Limb (tissue), 2 donors: ENCODE data around the gene TUBA3E.
"Not testable (repeated sequence)": the region's sequence is repeated elsewhere in the genome, so short reads cannot be mapped to it uniquely, and the experiment has no call there.

Experiments
- DNase-seq, 2 donors: peaks; one replicate each; pipeline ENCODE4 v3.0.0-alpha.2; 2016; ENCODE audit errors: extremely low spot score in 2 of 2

Gene TUBA3E

GRCh38 chr2:130198343-130198742, at the start of gene TUBA3E:
Gene TUBA3E, minus strand, starts transcription at chr2:130198439. Its CDS starts 79 bp downstream, at chr2:130198360.
- DNase-seq = no peak

- no peak for DNase-seq
Observed at GRCh38 chr2:130246430-130246829, 48.2 kb upstream of the TUBA3E start.

DNA sequence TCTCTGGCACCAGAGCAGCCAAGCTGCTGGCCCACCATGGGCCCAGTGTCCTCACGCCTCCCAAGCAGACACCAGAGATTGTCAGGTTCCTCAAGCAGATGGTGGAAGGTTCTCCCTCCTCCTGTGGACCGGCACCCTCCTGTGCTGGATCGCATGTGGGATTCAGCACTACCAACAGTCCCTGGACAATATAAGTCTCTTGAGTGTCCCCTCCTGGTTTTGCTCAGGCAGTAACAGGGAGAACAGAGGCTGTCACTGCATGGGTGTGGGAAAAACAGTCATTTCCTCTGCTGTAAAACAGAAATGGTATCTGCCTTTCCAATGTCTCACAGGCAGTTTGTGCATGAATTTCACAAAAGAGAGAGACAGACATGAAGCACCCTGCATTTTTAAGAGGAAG, 47.7 kb upstream of the TUBA3E start:
- DNase-seq = no peak

DNA sequence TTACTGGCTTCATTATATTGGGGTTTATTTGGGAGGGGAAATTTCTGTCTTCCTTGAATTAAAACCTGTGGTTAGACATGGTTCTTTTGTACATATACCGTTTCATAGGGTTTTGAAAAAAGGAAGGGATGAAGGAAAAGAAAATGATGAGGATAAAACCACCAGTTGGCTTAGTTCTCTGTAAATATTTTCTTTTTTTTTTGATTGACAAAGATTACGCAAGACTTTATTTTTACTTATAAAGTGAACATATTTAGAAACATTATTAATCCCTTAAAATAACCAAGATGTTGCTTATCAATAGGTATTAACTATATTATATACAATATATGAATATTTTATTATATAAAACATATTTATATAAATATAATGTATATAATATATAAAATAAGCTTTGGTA, 45.1 kb upstream of the TUBA3E start:
- no peak for DNase-seq

DNA sequence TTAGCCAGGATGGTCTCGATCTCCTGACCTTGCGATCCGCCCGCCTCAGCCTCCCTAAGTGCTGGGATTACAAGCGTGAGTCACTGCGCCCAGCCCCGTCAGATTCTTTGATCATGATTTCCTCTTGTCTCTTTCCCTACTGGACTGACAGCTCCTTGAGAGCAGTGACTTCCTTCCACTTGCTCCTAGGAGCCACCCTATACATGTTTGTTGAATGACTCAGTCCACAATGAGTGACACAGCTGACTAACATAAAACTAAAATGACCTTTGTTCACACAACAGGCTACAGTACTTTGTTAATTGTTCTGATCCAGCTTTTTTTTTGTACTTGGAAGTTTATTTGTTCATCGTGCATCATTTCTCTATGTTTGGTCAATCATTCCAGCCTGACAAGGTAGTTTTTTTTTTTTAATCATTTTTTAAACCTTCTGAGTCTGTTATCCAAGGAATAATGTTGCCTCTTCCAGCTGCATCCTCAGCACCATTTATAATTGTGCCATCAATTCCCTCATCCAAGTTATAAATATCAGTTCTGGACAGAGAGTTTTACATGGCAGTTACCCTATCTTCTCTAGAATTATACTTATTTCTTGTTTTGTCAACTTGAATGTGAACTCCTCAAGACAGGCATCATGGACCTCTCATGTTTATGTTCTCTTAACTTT, 42.9 kb upstream of the TUBA3E start:
- no peak for DNase-seq

DNA sequence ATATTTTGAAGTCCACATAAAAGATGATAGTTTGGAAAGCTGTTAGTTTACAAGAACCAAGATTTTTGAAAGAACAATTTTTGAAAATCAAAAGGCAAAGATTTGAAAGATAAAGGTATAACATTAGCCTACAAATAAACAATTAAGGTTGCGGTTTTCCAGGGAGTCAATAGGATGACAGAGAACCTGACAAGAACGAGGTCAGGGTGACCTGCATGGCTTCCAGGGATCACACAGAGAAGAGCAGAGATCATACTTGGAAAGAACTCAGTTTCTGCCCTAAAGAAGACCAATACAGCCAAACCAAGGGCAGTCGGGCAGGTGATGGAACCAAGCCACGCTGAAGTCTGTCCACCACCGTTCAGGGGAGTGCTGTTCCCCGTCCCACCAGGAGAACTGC, 41.3 kb upstream of the TUBA3E start:
- DNase-seq = not testable (repeated sequence)

DNA sequence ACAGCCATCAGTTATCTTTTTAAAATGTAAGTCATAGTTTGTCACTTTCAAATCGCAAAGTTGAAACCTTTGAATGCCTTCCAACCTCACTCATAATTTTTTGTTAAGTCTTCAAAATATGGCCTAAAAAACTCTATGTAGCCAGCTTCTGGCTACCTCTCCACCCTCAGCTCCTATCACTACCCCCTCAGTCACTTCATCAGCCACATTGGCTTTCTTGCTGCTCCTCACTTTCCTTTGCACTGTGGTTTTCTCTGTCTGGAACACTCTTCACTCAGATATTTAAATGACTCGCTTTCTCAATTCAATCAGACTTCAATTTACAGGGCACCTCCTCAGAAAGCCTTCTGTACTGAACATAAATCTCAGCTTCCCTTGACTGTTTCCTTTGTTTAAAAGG, 34.8 kb upstream of the TUBA3E start:
- DNase-seq = not testable (repeated sequence)

DNA sequence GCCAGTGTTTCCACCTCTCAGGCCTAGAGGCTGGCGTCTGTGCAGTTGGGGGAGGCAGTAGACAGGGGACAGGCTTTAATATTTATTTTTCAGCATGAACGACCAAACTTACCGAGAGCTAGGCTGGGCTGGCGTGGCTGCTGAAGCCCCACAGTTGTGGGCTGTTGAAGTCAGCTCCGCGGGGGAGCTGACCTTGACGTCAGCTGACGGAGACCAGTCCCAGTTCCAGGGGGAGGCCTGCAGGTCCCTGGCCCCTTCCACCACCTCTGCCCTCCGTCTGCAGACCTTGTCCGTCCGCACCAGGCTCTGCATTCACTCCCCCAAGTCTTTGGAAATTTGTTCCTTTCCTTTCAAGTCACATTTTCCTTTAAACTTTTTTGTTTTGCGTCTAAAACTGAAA, 33.4 kb upstream of the TUBA3E start:
- no peak for DNase-seq

GRCh38 chr2:130230907-130231306, 32.7 kb upstream of the TUBA3E start:
- DNase-seq = not testable (repeated sequence)

GRCh38 chr2:130230376-130230775, 32.1 kb upstream of the TUBA3E start:
- not testable (repeated sequence) for DNase-seq

DNA sequence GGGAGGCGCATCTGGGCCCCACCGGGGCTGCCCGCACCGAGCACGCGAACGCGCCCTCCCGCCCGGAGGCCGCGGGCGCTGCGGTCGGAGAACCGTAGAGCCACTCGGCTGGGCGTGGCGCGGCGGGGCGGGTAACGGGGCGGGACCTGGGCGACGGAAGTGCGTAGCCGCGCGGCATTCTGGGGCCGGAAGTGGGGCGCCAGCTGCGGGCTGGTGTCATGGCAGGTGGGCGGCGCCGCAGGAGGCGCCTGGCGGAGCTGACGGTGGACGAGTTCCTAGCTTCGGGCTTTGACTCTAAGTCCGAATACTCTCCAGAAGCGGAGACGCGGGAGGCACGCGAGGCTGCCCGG, 30.9 kb upstream of the TUBA3E start:
- not testable (repeated sequence) for DNase-seq

DNA sequence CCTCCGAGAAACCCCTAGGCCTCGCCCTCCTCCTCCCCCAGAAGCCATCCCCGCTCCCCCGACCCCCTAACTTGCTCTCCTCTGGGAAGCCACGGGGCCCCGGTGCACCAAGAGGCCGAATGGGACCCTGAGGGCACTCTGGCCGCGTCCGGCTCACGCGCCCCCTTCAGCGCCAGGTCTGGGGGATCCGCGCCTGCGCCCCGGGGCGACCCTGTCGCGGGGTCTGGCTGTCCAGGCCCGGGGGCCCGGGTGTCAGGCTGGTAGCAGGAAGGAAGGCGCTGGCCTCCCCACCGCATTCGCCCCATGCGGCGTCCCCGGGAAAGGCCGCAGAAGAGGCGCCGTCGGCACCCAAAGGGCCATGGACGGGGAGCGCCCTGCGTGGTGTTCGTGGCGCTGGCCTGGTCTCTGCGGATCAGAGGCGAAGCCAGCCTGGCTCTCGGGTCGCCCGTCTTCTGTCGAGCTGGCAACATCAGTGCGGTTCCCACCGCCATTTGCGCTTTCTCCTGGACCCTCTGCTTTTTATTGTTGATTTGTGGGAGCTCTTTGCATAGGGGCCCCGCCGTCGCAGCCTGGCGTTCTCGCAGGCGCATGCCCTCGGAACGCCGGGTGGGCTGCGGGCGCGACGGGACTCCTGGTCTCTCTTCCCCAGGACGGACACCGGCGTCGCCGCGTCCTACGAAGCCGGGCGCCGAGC, 30.4 kb upstream of the TUBA3E start:
- DNase-seq = not testable (repeated sequence)

- DNase-seq = not testable (repeated sequence)
Observed at GRCh38 chr2:130228005-130228404, 29.8 kb upstream of the TUBA3E start.

DNA sequence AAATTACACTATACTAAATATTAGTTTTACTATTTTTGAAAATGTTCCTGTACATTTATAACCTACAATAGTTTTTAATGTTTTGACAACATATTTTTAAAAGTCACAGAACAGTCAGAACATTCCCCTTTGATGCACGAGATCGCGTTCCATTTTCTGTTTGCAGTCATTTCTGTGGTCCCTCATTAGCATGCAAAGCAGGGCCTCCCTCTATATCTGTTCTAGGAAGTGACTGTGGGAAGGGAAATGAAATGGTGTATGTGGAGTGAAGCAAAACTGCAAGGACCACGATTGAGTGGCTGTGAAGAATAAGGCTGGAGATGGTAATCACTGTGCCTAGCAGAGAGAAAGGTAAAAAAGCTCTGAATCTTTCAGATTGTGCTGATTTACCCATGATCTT, 24.3 kb upstream of the TUBA3E start:
- not testable (repeated sequence) for DNase-seq

DNA sequence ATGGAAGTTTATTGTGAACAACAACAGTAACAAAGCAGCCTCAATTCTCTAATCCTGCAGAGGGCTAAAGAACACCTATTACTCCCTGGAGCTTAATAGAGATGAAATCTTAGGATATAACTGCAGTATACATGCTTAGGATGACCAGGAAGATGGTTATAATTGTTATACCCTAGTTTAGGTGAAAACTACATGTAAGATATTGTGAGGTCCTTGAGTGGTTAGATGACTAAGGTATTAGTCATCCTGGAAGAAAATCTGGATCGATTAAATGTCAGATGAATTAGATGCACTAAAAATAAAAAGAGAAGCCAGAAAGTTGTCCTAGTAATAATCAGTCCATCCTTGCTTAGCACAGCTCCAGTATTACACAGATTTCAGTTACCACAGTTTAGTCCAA, 22.3 kb upstream of the TUBA3E start:
- not testable (repeated sequence) for DNase-seq

GRCh38 chr2:130219147-130219546, 20.9 kb upstream of the TUBA3E start:
- DNase-seq = not testable (repeated sequence)

- not testable (repeated sequence) for DNase-seq
Observed at GRCh38 chr2:130207051-130207450, 8.8 kb upstream of the TUBA3E start.

GRCh38 chr2:130203150-130203549, 4.9 kb upstream of the TUBA3E start:
- DNase-seq = not testable (repeated sequence)

- not testable (repeated sequence) for DNase-seq
Observed at GRCh38 chr2:130202518-130202917, 4.3 kb upstream of the TUBA3E start.

DNA sequence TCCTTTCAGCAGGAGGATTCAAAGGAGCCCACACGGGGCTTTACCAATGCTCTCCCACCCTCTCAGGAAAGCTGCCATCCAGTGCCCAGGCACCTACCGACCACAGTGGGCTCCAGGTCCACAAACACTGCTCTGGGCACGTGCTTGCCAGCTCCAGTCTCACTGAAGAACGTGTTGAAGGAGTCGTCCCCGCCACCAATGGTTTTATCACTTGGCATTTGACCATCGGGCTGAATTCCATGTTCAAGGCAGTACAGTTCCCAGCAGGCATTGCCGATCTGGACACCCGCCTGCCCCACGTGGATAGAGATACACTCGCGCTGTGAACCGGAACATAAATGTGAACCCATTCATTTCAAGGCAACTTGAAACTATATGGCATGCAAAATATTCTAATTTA, 2.2 kb downstream of the TUBA3E start:
- DNase-seq = not testable (repeated sequence)

DNA sequence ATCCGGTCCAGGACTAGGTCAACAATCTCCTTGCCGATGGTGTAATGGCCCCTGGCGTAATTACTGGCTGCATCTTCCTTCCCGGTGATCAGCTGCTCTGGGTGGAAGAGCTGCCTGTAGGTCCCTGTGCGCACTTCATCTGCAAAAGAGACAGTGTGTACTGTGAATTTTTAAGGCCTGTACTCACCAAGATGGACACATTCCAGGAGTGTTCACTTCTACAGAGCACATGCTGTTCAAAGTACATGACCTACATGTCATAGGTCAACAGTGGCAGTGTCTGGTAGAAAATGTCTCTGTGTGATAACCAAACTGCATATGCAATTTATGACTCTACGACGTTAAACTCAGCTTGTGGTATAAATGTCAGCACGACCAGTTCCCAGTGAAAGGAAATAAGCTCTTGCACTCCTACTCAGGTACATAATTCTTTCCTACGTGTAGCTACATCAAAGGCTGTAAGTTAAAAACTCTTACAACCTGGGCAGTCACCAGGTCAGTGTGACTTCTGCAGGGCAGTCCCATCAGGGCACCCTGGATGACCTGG, 3.1 kb downstream of the TUBA3E start:
- DNase-seq = not testable (repeated sequence)

DNA sequence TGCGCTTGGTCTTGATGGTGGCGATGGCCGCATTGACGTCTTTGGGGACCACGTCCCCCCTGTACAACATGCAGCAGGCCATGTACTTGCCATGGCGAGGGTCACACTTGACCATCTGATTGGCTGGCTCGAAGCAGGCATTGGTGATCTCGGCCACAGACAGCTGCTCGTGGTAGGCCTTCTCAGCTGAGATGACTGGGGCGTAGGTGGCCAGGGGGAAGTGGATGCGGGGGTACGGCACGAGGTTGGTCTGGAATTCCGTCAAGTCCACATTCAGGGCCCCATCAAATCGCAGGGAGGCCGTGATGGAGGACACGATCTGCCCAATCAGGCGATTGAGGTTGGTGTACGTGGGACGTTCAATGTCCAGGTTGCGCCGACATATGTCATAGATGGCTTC, 4.4 kb downstream of the TUBA3E start:
- DNase-seq = not testable (repeated sequence)

GRCh38 chr2:130192451-130192850, 5.8 kb downstream of the TUBA3E start:
- not testable (repeated sequence) for DNase-seq
